Measurements from ENCODE around the gene RAB1B.

GRCh38 chr11:66224226-66224855 lies 44.1 kb upstream of the RAB1B start:
- TF ChIP-seq CTCF (IDR thresholded peaks at IDR 0.05; ENCODE audit: low read depth, low read length, poor library complexity, severe bottlenecking) (no peak), EZH2phosphoT487 (IDR thresholded peaks at IDR 0.05; ENCODE audit: borderline replicate concordance, low read length) (no peak)

All from DOHH2 (cell line).